ENCODE data around the gene RAD51B.

DNA sequence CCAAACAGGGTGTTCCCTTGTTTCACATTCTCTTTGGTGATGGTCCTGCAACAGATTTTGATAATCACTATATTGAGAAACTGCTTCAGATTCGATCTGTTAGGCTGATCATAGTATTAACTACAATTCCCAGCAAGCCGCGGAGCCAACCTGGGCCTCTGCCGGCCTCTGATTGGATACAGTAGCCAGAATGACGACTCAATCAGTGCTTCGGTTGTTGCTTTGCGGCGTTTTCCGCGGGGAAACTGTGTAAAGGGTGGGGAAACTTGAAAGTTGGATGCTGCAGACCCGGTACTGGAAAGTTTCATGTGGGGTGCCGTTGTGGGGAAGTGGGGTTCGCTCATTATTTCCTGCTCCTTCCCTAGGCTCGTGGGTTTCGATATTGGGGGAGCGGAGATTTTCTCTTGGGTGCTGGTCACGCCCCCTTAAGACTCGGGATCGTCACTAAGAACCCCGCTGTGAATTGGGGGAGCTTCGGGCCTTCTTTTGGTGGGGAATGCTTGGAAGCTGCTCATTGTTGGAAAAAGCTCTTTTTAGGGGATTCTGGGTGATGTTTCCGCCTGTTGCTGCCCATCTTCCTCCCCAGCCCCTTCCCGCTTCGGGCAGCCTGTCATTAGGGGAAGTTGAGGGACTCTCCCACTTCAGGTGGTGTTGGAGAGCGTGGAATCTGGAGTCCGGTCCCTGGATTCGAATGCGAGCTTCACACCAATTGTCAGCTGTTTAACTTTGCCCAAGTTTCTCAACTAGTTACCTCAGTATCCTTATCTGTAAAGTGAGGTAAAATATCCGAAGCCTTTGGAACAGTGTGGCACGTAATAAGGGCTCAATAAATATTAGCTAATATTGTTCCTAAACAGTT, at the start of gene RAD51B:
- TF ChIP-seq, protein P1, sequence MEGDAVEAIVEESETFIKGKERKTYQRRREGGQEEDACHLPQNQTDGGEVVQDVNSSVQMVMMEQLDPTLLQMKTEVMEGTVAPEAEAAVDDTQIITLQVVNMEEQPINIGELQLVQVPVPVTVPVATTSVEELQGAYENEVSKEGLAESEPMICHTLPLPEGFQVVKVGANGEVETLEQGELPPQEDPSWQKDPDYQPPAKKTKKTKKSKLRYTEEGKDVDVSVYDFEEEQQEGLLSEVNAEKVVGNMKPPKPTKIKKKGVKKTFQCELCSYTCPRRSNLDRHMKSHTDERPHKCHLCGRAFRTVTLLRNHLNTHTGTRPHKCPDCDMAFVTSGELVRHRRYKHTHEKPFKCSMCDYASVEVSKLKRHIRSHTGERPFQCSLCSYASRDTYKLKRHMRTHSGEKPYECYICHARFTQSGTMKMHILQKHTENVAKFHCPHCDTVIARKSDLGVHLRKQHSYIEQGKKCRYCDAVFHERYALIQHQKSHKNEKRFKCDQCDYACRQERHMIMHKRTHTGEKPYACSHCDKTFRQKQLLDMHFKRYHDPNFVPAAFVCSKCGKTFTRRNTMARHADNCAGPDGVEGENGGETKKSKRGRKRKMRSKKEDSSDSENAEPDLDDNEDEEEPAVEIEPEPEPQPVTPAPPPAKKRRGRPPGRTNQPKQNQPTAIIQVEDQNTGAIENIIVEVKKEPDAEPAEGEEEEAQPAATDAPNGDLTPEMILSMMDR (conservative IDR thresholded peaks at IDR 0.05; ENCODE audit: low read depth, low read length), result no peak
- TF ChIP-seq EZH2 (IDR thresholded peaks at IDR 0.05; ENCODE audit: low read length, unreplicated experiment), result no peak
- no peak for TF ChIP-seq EZH2phosphoT487 (IDR thresholded peaks at IDR 0.05; ENCODE audit: borderline replicate concordance, low read length)

Measured in PC-3 (cell line).